Neural cell (in vitro differentiated cells): ENCODE data around the gene KRTAP4-7. TPM values are rescaled to one million over a fixed set of nuclear protein-coding genes. Genes with fewer than 3 reads are reported as not detected.
"Not testable (repeated sequence)": the region's sequence is repeated elsewhere in the genome, so short reads cannot be mapped to it uniquely, and the experiment has no call there.

ENCODE experiments used
- H2AFZ ChIP-seq: fragments of 200-600, 300-800 bp; sonication (generic), shearing (Covaris generic); 2 replicates; pipeline ENCODE4 v1.6.0; 2014; ENCODE audit warnings: low read depth, mild to moderate bottlenecking, antibody characterized with exemption, low read length, moderate library complexity
- H3F3A ChIP-seq: fragments of 200-600 bp; shearing (Covaris generic); 2 replicates; pipeline ENCODE4 v1.6.1; 2016; ENCODE audit warnings: mild to moderate bottlenecking, moderate library complexity, mixed read lengths, antibody characterized with exemption, low read length; ENCODE audit not compliant: insufficient read depth, poor library complexity, severe bottlenecking
- H3K27ac ChIP-seq: fragments of 200-600, 300-800 bp; sonication (generic), shearing (Covaris generic); 2 replicates; pipeline ENCODE4 v1.5.1; 2014; ENCODE audit warnings: mild to moderate bottlenecking, low read length, moderate library complexity
- H3K27me3 ChIP-seq: fragments of 300-800, 200-600 bp; sonication (generic), shearing (Covaris generic); 2 replicates; pipeline ENCODE4 v1.6.0; 2014; ENCODE audit warnings: mild to moderate bottlenecking, low read depth, low read length, moderate library complexity; ENCODE audit not compliant: insufficient read depth
- H3K36me3 ChIP-seq: fragments of 300-800, 200-600 bp; sonication (generic), shearing (Covaris generic); 2 replicates; pipeline ENCODE4 v1.5.1; 2014; ENCODE audit warnings: mild to moderate bottlenecking, antibody characterized with exemption, low read length, moderate library complexity; ENCODE audit not compliant: insufficient read depth
- H3K4me2 ChIP-seq: fragments of 300-800, 200-600 bp; sonication (generic), shearing (Covaris generic); 2 replicates; pipeline ENCODE4 v1.6.0; 2014; ENCODE audit warnings: mild to moderate bottlenecking, low read length
- H3K4me3 ChIP-seq: fragments of 300-800, 200-600 bp; sonication (generic), shearing (Covaris generic); 2 replicates; pipeline ENCODE4 v1.5.1; 2014; ENCODE audit warnings: mild to moderate bottlenecking, low read length, moderate library complexity
- H3K79me2 ChIP-seq: fragments of 200-600 bp; shearing (Covaris generic); replicated peaks from 2 replicates; pipeline ENCODE4 v1.6.0; 2014; ENCODE audit warnings: mild to moderate bottlenecking, low read length, moderate library complexity; ENCODE audit not compliant: insufficient read depth
- H3K9ac ChIP-seq: fragments of 300-800, 200-600 bp; sonication (generic), shearing (Covaris generic); 2 replicates; pipeline ENCODE4 v1.6.1; 2016; ENCODE audit warnings: mild to moderate bottlenecking, low read length, mixed read lengths
- H3K9me2 ChIP-seq: fragments of 200-600 bp; shearing (Covaris generic); 2 replicates; pipeline ENCODE4 v1.6.1; 2016; ENCODE audit warnings: mild to moderate bottlenecking, low read length, mixed read lengths; ENCODE audit not compliant: insufficient read depth
- H3K9me3 ChIP-seq: fragments of 200-600, 300-800 bp; sonication (generic), shearing (Covaris generic); 2 replicates; pipeline ENCODE4 v1.6.1; 2016; ENCODE audit warnings: mild to moderate bottlenecking, mixed run types, low read length, moderate library complexity, mixed read lengths
- H4K20me1 ChIP-seq: fragments of 200-600 bp; shearing (Covaris generic); 2 replicates; pipeline ENCODE4 v1.6.1; 2016; ENCODE audit warnings: mild to moderate bottlenecking, mixed run types; ENCODE audit not compliant: insufficient read depth
- EP300 ChIP-seq: fragments of 450-650 bp; conservative IDR thresholded peaks from 2 replicates; pipeline ENCODE4 v1.6.1; 2014; ENCODE audit warnings: antibody characterized with exemption, mild to moderate bottlenecking, moderate library complexity; ENCODE audit not compliant: poor library complexity, severe bottlenecking
- EZH2 ChIP-seq: fragments of 200-600, 300-800 bp; shearing (Covaris generic), sonication (generic); IDR thresholded peaks from 2 replicates; pipeline ENCODE4 v1.6.1; 2014; ENCODE audit warnings: antibody characterized with exemption, low read length, borderline replicate concordance, mild to moderate bottlenecking; ENCODE audit not compliant: insufficient read depth, poor library complexity, severe bottlenecking
- MXI1 ChIP-seq: fragments of 450-650 bp; conservative IDR thresholded peaks from 2 replicates; pipeline ENCODE4 v1.6.1; 2014; ENCODE audit warnings: antibody characterized with exemption, mild to moderate bottlenecking; ENCODE audit not compliant: poor library complexity, severe bottlenecking
- POLR2AphosphoS5 ChIP-seq: IDR thresholded peaks from 2 replicates; pipeline ENCODE4 v1.6.1; 2012
- RAD21 ChIP-seq: fragments of 450-650 bp; conservative IDR thresholded peaks from 2 replicates; pipeline ENCODE4 v1.6.1; 2014; ENCODE audit warnings: antibody characterized with exemption, mild to moderate bottlenecking, moderate library complexity
- SMC3 ChIP-seq: fragments of 450-650 bp; conservative IDR thresholded peaks from 2 replicates; pipeline ENCODE4 v1.6.1; 2014; ENCODE audit warnings: antibody characterized with exemption, mild to moderate bottlenecking, moderate library complexity; ENCODE audit not compliant: poor library complexity
- TAF1 ChIP-seq: IDR thresholded peaks from 2 replicates; pipeline ENCODE4 v1.6.1; 2012; ENCODE audit warnings: low read depth
- polyA plus RNA-seq: library from polyadenylated mRNA; depleted of rRNA; stranded (reverse); fragments of >200 nt; gene quantifications from 2 replicates; pipeline ENCODE4 v1.2.3, GENCODE V29; 2014
- TF ChIP-seq, protein P1 (sequence below): IDR thresholded peaks from 2 replicates; pipeline ENCODE4 v1.6.1; 2012; ENCODE audit warnings: borderline replicate concordance
- TF ChIP-seq, protein P2 (sequence below): fragments of 450-650 bp; IDR thresholded peaks from 2 replicates; pipeline ENCODE4 v1.5.1; 2014; ENCODE audit warnings: antibody characterized with exemption, mild to moderate bottlenecking, moderate library complexity; ENCODE audit not compliant: poor library complexity, severe bottlenecking

KRTAP4-7 gene
- polyA plus RNA-seq, 1 donor from 2014 or later, result not detected

DNA sequence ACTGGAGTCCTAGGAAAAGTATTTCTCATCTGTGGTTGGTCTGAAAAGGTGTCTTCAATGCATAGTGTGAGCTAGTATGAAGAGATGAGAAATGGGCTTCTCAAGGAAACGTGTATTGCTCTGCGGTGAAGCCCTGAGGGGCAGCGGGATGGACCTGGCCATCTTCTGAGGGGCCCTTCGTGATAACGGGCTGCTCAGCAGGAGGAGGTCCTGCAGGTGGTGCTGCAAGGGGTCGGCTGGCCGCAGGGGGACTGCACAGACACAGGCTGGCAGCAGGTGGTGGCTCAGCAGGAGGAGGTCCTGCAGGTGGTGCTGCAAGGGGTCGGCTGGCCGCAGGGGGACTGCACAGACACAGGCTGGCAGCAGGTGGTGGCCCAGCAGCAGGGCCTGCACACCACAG is 29.4 kb upstream of the KRTAP4-7 start:
- not testable (repeated sequence) for H3K27ac ChIP-seq, H3K27me3 ChIP-seq, H3K36me3 ChIP-seq, H4K20me1 ChIP-seq, H3K79me2 ChIP-seq, H2AFZ ChIP-seq, H3K9me2 ChIP-seq, H3F3A ChIP-seq, H3K4me2 ChIP-seq, H3K9ac ChIP-seq, H3K9me3 ChIP-seq, H3K4me3 ChIP-seq

DNA sequence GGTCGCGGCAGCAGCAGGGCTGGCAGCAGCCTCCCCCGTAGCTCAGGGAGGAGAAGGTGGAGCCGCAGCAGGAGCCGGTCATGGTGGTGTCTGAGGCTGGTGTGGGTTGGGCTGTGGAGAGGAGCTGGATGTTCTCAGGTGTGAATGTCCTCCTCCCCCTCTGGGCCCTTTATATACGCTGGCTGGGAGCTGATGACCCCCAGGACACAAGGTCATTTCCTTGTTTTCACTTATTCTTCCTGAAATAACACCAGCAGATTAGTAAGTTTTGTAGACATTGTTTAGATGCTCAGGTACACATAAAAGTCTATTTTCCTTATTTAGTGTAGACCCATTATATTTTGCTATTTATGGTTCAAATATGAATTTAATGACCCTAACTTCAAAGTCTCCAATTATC is 28.8 kb upstream of the KRTAP4-7 start, which contains the start of gene KRTAP2-2:
Gene KRTAP2-2 (minus strand): TSS at position 101 of the 400 bp plus-strand sequence. CDS start 19 bp downstream, at position 82.
- H3K27ac ChIP-seq, H4K20me1 ChIP-seq, H3K9ac ChIP-seq, H2AFZ ChIP-seq, H3K4me3 ChIP-seq, H3K9me3 ChIP-seq, H3K4me2 ChIP-seq, H3K27me3 ChIP-seq, H3F3A ChIP-seq, H3K36me3 ChIP-seq, H3K9me2 ChIP-seq, H3K79me2 ChIP-seq: not testable (repeated sequence)

DNA sequence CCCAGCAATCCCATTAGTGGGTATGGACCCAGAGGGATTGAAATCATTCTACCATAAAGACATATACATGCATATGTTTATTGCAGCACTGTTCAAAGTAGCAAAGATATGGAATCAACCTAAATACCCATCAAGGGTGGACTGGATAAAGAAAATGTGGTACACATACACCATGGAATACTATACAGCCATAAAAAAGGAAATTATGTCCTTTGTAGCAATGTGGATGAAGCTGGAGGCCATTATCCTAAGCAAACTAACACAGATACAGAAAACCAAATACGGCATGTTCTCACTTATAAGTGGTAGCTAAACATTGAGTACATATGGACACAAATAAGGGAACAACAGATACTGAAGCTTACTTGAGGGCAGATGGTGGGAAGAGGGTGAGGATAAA is 26.4 kb upstream of the KRTAP4-7 start:
- H3K9ac ChIP-seq, result no peak overlapping the region
- H3K4me3 ChIP-seq, result no peak overlapping the region
- no peaks in the 10 kb centered on the region for H3K9me2 ChIP-seq

DNA sequence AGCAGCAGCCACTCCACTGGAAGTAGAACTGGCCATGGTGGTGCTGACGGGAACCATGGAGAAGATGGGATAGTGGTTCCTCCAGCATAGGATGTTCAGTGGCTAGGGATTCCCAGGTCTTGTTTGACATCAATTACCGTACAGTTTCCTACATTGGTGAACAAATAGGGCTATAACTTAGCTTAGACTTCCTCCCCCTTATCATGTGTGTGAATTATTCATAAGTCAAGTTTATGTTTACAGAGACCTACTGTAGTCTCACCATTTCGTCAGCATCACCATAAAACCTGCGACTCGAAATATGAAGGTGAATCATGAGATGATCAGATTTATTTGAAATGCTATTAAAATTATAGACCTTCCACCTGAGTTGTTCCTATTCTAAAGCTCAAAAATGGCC is 25.2 kb upstream of the KRTAP4-7 start:
- no peaks in the 10 kb centered on the region for H3K36me3 ChIP-seq
- no peak overlapping the region for H3K27ac ChIP-seq
- no peaks in the 10 kb centered on the region for H3K79me2 ChIP-seq
- no peaks in the 10 kb centered on the region for H3K9me3 ChIP-seq
- TF ChIP-seq EP300 (no peak), MXI1 (no peak), RAD21 (no peak), POLR2AphosphoS5 (no peak), TAF1 (no peak), SMC3 (no peak), EZH2 (no peak)
- TF ChIP-seq, protein P1, sequence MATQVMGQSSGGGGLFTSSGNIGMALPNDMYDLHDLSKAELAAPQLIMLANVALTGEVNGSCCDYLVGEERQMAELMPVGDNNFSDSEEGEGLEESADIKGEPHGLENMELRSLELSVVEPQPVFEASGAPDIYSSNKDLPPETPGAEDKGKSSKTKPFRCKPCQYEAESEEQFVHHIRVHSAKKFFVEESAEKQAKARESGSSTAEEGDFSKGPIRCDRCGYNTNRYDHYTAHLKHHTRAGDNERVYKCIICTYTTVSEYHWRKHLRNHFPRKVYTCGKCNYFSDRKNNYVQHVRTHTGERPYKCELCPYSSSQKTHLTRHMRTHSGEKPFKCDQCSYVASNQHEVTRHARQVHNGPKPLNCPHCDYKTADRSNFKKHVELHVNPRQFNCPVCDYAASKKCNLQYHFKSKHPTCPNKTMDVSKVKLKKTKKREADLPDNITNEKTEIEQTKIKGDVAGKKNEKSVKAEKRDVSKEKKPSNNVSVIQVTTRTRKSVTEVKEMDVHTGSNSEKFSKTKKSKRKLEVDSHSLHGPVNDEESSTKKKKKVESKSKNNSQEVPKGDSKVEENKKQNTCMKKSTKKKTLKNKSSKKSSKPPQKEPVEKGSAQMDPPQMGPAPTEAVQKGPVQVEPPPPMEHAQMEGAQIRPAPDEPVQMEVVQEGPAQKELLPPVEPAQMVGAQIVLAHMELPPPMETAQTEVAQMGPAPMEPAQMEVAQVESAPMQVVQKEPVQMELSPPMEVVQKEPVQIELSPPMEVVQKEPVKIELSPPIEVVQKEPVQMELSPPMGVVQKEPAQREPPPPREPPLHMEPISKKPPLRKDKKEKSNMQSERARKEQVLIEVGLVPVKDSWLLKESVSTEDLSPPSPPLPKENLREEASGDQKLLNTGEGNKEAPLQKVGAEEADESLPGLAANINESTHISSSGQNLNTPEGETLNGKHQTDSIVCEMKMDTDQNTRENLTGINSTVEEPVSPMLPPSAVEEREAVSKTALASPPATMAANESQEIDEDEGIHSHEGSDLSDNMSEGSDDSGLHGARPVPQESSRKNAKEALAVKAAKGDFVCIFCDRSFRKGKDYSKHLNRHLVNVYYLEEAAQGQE, result no peak
- TF ChIP-seq, protein P2, sequence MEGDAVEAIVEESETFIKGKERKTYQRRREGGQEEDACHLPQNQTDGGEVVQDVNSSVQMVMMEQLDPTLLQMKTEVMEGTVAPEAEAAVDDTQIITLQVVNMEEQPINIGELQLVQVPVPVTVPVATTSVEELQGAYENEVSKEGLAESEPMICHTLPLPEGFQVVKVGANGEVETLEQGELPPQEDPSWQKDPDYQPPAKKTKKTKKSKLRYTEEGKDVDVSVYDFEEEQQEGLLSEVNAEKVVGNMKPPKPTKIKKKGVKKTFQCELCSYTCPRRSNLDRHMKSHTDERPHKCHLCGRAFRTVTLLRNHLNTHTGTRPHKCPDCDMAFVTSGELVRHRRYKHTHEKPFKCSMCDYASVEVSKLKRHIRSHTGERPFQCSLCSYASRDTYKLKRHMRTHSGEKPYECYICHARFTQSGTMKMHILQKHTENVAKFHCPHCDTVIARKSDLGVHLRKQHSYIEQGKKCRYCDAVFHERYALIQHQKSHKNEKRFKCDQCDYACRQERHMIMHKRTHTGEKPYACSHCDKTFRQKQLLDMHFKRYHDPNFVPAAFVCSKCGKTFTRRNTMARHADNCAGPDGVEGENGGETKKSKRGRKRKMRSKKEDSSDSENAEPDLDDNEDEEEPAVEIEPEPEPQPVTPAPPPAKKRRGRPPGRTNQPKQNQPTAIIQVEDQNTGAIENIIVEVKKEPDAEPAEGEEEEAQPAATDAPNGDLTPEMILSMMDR, result no peak
- H2AFZ ChIP-seq, result no peak overlapping the region
- H3K4me3 ChIP-seq, result no peak overlapping the region
- H3K9ac ChIP-seq, result no peak overlapping the region
- H3K9me2 ChIP-seq, result no peaks in the 10 kb centered on the region
- no peak overlapping the region for H3K4me2 ChIP-seq
- H3K27me3 ChIP-seq, result no peaks in the 10 kb centered on the region
- no peaks in the 10 kb centered on the region for H3F3A ChIP-seq
- H4K20me1 ChIP-seq, result no peaks in the 10 kb centered on the region

More for the DNA sequence above, 26.4 kb upstream of the KRTAP4-7 start:
- TF ChIP-seq EP300, result no peak
- TF ChIP-seq, protein P2, result no peak
- TF ChIP-seq MXI1, result no peak
- Histone ChIP-seq H3K9me3 (no peaks in the 10 kb centered on the region), H3K79me2 (no peaks in the 10 kb centered on the region), H2AFZ (no peak overlapping the region), H3F3A (no peaks in the 10 kb centered on the region), H3K27me3 (no peaks in the 10 kb centered on the region), H4K20me1 (no peaks in the 10 kb centered on the region), H3K36me3 (no peaks in the 10 kb centered on the region), H3K4me2 (no peak overlapping the region), H3K27ac (no peak overlapping the region)
